Activated CD4-positive, alpha-beta T cell treated with anti-CD3 and anti-CD28 coated beads, Interleukin-10, Interleukin-2, amounts not matched to agents 100 ng/mL and 50 ng/mL, durations not matched to agents 16 hours and 8 hours (primary cell): Measurements from ENCODE around the gene INPP5A.

Experiments used
- DNase-seq: peaks from one replicate; pipeline ENCODE4 v3.0.0-alpha.2; 2020

INPP5A gene

DNA sequence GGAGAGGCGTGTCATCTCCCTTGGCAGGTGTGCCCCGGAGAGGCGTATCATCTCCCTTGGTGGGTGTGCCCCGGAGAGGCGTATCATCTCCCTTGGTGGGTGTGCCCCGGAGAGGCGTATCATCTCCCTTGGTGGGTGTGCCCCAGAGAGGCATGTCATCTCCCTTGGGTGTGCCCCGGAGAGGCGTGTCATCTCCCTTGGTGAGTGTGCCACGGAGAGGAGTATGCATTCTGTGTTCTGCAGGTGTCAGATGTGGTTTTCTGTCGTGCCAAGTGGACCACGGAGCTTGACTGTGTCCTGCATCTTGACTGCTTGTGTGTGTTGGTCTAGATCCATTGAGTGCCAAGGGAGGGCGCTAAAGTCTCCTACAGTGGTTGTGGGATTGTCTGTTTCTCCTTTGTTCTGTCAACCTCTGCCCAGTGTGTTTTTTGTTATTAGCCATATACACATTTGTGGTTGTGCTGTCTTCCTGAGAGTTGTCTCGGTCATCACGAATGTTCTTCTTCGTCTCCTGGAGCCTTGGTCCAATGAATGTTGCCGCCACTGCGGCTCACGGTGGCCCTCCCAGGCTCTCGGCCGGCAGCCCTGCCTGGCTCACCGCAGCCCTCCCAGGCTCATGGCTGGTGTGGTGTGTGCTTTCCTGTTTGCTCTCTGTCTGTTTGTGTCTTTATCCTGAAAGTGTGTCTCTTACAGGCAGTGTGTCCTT, 96.8 kb downstream of the INPP5A start:
- DNase-seq: no peak

GRCh38 chr10:132634947-132635271, 97.3 kb downstream of the INPP5A start:
- no peak for DNase-seq

- no peak for DNase-seq
These were observed 98.8 kb downstream of the INPP5A start for GRCh38 chr10:132636358-132636757.

DNA sequence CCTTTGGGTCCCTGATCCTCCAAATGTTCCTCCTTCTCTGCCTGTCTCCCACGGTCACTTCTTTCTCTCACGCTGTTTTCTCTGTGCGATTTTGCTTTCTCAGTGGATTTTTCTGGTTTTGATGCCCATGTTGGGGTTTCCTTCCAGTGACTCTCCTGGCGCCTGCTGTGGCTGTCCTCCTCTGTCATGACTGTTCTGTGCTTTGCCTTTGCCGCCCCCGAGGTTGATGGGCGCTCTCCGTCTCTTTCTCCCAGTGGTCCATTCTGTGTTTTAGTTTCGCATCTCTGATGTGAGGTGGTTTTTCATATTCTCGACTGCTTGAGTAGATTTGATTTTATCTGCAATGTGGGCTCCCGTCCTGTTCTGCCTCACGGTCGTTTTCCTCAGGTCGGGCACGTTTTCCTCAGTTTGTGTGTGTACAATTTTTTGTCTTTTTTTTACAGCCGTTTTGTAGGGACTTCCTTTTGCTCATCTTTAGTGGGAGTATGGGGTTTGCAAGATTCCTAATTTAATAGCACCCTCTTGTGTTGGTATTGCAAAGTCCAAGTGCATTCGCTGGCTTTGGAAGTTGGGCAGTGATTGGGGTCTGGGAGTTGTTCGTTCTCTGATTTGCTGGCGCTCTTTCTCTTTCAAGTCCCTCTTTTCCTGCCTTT, 100.0 kb downstream of the INPP5A start:
- peak; percentile 39 for DNase-seq

GRCh38 chr10:132638130-132638515, 100.5 kb downstream of the INPP5A start:
- DNase-seq: no peak

DNA sequence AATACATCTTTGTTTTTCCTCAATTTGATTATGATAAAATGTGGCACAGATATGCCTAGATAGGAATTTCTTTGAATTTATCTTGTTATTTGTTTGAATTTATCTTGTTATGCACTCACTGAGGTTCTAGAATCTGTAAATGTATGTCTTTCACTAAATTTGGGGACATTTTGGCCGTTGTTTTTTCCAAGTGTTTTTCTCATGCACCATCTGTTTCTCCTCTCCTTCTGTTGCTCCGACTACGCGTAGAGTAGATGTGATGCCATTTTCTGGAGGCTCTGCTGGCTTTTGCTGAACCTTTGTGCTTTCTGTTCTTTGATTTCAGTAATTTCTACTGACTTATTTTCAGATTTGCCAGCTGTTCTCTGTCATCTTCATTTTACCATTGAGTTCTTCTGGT, 101.9 kb downstream of the INPP5A start:
- DNase-seq: no peak

GRCh38 chr10:132640326-132641125, 102.9 kb downstream of the INPP5A start:
- DNase-seq: no peak

- DNase-seq: no peak
These were observed 103.8 kb downstream of the INPP5A start for GRCh38 chr10:132641401-132641800.

DNA sequence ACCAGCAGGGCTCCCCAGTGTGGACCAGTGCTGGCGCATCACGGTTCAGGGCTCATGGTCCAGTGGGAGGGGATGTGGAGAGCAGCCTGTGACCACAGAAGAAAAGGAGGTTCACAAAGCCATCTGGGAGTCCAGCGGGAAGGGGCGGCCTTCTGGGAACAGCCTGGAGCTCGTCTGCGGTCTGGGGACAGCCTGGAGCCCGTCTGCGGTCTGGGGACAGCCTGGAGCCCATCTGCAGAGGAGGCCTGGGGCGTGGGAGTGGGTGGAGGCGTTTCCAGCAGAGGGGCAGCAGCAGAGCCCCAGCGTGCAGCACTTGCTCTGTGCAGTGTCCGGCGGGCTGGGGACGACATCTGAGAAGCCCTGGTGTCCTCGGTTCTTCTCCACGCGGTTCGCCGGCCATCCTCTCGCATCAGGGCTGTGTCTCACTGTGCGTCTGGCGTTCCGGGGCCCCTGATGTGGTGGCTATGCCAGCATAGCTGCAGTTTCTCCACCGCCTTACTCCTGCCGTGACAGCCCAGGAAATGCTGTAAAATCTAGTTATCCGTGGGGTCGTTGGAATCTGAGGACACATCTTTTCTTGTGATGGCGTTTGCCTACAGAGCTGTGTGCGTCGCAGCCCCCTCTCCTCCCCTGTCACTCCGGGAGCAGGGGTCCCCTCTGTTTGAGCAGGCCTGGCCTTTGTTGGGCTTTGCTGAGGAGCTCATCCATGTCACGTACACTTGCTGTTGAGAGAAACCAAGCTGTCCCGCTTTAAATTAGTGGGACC, 104.6 kb downstream of the INPP5A start:
- DNase-seq: no peak

DNA sequence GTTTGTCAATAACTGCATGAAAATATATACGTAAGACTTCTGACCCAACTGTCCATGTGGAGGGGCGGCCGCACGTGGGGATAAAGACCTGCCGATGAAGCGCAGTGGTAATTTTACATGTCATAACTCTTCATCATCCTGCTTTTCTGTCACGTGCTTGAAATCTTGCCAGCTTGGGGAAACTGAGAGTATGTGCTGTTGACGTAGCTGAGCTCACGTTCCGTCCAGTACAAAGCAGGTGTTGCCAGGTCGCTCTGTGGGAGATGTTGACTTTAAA, 105.1 kb downstream of the INPP5A start:
- DNase-seq: no peak

- DNase-seq: no peak
These were observed 106.3 kb downstream of the INPP5A start for GRCh38 chr10:132643709-132644526.

GRCh38 chr10:132644527-132645246, 107.1 kb downstream of the INPP5A start:
- DNase-seq: no peak

- no peak for DNase-seq
These were observed 107.6 kb downstream of the INPP5A start for GRCh38 chr10:132645247-132645530.

- DNase-seq: no peak
These were observed 108.2 kb downstream of the INPP5A start for GRCh38 chr10:132645630-132646442.

- no peak for DNase-seq
These were observed 109.0 kb downstream of the INPP5A start for GRCh38 chr10:132646443-132647097.

GRCh38 chr10:132647424-132647823, 109.8 kb downstream of the INPP5A start:
- DNase-seq: no peak

DNA sequence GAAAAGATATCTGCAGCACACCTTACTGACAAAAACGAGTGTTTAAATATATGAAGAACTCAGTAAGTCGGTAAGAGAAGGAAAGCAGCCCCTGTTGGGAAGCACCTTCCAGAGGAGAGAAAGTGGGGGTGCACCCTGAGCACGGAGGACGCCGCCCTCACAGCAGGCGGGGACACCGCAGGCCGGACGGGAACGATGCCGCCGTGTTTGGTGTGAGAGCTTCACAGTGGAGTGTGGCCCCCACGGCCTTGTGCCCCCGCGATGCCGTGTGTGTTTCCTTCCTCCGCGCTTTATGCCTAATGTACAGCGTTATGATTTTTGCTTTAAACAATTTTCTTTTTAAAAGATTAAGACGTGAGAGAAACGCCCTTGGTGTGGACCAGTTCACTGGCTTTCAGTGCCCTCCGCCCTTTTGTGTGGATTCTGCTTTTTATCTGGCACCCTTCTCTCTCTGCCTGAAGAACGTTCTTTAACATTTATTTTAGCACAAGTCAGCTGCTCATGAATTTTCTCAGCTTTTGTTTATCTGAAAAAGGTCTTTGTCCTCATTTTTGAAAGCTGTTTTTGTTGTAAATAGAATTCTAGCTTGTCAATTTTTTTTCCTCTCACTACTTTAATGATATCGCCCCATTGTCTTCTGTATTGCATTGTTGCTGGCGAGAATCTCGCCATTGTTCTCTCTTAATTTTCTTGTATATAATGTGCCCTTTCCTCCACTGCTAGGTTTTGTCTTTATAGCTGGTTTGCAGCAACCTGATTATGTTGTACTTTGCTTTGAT, 110.7 kb downstream of the INPP5A start:
- DNase-seq: no peak

DNA sequence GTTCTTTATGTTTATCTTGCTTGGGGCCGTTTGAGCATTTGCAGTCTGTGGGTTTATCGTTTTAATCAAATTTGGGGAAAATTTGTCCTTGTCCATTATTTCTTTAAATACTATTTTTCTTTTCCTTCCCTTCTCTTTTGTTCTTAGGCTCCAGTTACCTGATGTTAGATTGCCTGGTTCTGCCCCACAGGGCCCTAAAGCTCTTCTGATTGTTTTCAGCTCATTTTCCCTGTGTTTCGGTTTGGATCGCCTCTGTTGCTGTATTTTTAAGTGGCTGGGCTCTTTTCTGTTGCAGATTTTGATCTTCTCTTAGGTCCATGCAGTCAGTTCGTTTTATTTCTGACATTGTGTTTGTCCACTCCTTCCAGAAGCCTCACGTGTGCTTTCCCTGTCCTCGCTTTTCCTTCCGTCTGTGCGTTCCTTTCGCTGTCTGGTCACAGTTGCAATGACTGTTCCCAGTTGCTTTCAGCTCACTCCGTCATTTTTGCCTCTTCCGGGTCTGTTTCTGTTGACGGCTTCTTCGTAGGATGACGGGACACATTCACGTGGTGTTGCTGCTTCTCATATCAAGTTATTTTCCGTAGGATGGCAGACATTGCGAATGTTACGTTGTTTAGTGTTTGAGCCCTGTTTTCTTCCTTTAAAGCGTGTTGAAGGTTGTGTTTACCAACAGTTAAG, 111.4 kb downstream of the INPP5A start:
- no peak for DNase-seq

DNA sequence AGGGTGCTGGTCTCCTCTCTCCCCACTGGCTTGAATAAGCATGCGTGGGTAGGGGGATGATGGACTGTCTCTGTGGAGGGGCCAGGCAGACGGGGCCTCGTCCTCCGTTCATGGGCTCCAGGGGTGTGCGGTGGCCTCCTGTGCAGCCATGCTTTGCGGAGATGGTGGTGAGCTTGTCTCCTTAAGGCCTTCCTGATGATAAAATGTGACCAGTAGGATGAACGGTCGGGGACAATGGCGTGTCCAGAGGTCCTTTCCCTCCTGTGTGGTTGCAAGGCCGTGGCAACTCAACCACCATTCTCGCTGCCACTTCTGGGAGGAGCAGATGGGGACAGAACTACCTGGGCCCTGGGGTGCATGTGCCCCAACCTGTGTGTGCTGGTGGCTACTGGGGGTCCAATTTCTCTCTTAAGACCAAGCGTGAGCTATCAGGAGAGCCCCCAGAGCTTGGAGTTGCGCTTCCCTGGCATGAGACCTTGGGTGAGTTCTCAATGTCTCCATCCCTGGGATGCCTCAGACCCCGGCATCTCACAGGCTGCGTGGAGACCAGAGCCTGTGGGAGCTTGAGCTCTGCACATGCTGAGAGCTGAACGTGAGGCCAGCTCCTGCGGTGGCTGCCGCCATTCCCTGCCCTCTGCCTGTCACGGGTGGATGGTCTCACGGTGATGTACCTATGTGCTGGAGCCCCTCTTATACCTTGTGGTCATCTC, 112.2 kb downstream of the INPP5A start:
- no peak for DNase-seq
